HG03432 (cell line): ENCODE measurements around the gene PAFAH1B2.
"Not testable (repeated sequence)": the region's sequence is repeated elsewhere in the genome, so short reads cannot be mapped to it uniquely, and the experiment has no call there.

Source experiments
- ATAC-seq: cut with Tn5 transposase; IDR thresholded peaks from one replicate; pipeline ENCODE4 v1.9.1; 2021; ENCODE audit warnings: mild to moderate bottlenecking, moderate library complexity; ENCODE audit not compliant: unreplicated experiment

Gene PAFAH1B2

DNA sequence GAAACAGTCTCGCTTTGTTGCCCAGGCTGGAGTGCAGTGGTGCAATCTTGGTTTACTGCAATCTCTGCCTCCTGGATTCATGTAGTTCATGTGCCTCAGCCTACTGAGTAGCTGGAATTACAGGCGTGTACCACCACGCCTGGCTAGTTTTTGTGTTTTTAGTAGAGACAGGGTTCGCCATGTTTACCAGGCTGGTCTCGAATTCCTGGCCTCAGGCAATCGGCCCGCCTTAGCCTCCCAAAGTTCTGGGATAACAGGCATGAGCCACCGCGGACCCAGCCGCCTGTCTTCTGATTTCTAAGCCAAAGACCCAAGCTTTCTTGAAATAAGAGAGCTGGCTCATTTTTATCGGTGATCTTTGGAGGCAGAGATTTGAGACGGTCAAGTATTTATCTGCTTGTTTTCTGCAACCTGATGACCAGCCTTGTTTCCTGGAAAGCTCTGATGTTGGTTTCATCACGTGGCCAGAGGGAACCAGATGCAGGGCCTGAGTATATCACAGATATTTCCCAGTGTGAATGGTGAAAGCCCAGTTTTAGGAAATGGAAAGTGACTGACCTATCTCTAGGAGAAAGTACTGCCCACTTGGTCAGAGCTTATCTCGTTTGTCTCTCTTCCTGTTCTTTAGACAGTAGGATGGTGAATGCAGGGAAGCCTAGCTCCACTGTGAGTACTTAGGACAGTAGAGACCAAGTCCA, 28.8 kb downstream of the PAFAH1B2 start:
- no peak for ATAC-seq

DNA sequence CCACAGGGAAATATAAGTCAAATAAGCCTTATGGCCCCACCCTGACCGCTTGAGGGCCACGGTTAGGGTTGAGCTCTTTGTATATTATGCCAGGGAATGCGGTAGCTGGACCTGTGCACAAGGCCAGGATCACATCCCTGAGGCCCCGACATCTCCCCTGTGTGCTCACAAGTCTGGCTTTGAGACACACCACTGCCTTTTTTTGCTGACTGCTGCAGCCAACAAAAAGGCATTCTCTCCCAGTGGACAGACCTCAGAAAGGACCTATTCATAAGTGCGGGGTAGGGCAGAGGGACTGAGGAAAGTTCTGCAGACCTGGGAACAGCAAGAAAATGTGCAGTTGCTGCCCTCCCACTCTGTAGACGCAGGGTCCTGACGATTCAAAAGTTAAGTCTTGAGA, 31.0 kb downstream of the PAFAH1B2 start:
- ATAC-seq, result no peak

DNA sequence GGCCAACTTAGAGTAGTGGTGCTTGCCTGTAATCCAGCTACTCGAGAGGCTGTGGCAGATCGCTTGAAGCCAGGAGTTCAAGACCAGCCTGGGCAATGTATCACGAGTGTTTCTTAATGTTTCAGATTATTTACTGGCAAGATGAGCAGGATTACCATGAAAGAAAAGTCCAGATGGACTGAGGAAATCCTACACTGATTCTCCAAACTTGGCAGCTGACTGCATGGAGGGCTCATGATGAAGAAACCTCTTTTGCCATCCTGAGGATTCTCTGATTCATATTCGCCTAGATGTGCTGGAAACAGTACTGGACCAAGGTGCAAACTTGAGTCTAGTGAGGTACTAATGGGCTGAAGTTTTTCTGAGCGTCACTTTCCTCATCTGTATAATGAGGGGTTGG, 31.7 kb downstream of the PAFAH1B2 start:
- ATAC-seq, result no peak

DNA sequence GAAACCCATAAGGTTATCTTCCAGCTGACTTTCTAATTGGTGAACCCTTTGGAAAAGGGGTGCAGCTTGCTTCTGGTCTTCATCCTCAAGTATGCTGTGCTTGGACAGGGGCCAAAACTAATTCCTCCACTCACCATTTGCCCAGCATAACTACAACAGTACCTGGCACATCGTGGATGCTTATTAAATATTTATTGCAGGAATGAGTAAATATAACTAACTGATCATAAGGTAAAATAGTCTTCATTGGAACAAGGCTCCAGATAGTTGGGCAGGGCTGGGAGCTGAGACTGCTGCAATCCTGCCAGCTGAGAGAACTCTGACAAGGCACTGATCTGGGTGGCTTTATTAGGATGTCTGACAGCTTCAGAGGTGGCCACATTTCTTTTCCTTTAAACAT, 32.1 kb downstream of the PAFAH1B2 start:
- no peak for ATAC-seq

DNA sequence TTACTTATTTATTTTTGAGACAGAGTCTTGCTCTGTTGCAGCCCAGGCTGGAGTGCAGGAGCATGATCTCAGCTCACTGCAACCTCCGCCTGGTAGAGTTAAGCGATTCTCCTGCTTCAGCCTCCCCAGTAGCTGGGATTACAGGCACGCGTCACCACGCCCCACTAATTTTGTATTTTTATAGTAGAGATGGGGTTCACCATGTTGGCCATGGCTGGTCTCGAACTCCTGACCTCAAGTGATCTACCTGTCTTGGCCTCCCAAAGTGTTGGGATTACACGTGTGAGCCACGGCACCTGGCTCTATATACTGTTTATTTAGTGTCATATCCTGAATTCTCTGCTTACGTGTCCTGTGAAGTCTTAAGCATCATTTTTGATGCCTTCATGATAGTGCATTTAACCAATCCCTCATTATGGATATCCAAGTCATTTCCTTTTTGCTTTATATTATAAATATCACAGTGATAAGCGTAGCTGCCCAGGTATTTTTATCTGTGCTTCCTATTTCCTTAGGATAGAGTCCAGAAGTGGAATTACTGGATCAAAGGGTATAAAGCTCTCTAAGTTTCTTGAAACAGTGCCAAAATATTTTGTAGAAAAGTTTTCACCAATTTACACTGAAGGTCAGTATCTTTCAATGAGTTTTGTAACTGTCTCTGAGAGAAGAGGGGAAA, 33.6 kb downstream of the PAFAH1B2 start:
- no peak for ATAC-seq

DNA sequence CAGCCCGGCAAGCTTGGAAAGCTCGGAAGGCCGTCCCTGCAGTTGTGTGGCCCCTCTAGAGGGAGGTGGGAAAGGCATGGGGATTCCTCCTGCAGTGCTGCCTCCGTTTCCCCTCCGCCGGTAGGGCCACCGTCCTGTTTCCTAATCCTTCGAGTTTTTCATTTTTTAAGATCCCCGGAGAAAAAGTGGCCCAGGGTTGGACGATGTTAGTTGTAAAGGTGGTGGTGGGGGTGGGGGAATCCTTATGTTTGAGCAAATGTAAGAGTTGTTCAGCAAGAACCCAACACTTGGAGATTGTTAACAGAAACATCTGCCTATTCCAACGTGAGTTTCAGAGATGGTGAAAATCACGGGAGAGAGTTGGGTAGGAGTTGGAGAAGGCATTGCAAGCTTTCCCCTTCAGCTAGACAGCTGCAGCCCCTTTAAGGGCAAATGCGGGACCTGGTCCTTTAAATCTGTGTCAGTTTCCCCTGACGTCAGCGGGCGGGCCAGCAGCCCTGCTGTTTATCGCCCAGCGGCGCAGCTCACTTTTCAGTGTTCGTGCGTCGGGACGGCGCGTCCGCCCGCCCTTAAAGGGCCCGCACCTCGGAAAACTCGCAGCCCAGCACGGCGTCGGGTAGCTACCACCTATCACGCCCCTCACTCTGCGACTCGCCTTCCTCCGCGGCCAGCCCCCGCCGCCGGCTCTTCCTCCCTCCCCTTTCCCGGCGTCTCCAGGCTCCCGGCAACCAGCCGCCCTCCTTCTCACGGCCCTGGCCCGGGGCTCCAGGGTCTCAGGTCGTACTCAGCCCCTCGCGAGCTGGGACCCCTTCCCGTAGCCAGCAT, 34.3 kb downstream of the PAFAH1B2 start, which contains the start of gene SIDT2:
Gene SIDT2, plus strand, starts transcription at position 534 of the 825 bp plus-strand sequence. CDS start 521 bp downstream, outside the sequence.
- peak; percentile 89 for ATAC-seq

DNA sequence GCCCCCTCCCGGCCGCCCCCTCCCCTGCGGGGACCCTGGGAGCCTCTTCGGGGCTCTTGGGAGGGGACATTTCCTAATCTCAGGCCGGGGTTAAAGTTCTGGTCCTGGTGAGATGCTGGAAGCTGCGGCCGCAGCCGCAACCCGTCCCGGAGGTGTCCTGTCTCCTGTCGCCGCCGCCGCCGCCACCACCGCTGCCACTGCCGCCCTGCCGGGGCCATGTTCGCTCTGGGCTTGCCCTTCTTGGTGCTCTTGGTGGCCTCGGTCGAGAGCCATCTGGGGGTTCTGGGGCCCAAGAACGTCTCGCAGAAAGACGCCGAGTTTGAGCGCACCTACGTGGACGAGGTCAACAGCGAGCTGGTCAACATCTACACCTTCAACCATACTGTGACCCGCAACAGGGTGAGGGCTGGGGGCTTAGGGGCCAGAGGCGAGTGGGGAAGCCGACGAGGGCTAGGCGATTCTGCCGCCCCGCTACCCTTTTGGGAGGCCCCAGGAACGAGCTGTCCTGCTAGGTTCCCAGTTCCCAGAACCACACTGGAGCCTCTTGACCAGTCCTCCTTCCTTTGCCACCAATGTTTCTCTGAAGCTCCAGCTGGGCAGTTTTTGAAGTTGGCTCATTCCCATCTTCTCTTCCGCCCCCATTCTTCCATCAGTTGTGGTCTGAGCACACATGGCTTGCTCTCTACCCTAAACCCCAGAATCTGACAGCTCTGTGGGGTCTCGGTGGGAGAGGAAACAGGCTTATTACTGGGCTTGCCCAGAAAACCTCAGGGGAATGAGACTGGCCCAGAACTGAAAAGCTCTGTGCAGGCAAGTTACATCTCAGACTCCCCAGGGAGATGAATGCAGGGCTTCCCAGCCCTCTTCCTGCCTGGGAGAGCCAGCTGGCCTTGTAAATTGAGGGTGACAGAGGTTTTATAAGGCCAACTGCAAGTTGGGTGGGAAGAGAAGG, 35.2 kb downstream of the PAFAH1B2 start:
- peak; percentile 32 for ATAC-seq

DNA sequence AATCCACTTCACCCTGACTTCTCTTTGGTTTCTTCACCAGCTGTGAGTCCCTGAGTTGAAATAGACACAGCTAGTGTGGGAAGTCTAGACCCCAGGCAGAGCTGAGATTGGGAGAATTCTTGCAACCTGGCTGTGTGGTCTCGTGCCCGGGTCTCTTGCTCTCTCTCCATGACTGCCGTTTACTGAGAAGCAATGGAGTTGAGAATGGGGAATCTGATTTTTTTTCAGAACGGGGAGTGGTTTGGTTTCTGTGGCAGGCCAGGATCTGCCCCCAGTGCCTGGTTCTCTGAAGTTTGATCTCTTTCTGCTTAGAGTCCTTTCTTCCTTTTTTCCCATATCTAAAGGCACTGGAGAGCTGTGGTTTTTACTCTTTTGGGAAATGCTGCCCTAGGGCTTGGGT, 35.9 kb downstream of the PAFAH1B2 start:
- ATAC-seq, result no peak

DNA sequence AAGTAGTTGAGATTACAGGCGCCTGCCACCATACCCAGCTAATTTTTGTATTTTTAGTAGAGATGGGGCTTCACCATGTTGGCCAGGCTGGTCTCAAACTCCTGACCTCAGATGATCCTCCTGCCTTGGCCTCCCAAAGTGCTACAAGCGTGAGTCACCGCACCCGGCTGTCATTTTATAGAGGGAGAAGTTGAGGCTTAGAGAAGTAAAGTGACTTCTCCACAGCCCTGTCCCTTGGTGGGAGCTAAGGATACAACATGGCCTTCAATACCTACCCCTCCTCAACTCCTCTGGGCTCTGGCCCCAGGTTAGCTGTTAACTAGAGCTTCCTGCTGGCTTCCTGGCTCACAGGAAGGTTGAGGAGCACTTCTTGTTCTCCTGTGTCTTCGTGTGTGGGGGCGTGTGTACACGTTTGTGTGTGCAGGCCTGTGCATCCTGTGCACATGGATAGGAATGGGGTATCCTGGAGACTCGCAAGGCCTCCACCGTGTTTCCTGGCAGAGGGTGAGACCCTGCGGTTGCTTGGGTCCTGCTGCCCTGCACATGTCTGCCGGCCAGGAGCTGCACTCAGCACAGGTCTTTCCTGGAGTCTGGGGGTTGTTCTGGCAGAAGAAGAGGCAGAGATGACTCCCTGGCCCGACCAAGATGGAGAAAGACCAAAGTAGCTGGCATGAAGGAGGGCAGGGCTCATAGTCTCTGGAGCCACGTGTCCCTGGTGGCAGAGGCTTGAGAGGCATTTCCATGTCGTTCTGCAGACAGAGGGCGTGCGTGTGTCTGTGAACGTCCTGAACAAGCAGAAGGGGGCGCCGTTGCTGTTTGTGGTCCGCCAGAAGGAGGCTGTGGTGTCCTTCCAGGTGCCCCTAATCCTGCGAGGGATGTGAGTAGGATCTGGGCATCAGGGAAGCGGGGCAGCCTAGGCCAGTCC, 36.8 kb downstream of the PAFAH1B2 start:
- peak; percentile 37 for ATAC-seq

DNA sequence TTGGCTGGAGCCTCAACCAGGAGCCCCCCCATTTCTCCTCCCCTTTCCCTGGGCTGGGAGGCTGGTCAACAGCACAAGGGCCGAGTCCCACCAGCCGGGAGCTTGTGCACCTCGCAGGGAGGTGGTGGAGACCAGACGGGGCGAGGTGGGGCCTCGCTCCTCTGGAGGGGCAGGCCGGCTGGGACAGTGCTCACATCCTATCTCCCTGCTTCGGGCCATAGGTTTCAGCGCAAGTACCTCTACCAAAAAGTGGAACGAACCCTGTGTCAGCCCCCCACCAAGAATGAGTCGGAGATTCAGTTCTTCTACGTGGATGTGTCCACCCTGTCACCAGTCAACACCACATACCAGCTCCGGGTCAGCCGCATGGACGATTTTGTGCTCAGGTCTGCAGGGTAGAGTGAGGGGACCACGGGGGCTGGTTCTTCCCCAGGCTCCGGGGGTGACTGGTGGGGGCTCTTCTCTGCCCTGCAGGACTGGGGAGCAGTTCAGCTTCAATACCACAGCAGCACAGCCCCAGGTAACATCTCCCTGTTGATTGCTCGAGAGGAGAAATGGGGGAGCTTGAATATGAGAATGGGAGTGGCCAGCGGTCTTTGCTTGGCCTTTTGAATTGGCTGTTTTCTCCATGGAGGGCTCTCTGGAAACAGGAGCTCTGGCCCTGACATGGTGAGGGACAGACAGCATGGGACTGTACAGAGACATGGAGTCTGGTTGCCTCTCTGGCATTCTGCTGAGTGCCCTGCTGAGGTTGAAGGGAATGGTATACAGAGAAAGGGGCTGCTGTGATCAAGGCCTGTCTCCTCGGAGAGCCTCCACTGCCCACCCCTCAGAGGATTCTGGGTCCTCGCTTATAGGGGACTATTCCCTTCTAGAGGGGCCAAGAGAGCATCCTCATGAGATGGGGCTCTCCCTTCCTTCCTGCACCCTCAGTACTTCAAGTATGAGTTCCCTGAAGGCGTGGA, 37.8 kb downstream of the PAFAH1B2 start:
- no peak for ATAC-seq

DNA sequence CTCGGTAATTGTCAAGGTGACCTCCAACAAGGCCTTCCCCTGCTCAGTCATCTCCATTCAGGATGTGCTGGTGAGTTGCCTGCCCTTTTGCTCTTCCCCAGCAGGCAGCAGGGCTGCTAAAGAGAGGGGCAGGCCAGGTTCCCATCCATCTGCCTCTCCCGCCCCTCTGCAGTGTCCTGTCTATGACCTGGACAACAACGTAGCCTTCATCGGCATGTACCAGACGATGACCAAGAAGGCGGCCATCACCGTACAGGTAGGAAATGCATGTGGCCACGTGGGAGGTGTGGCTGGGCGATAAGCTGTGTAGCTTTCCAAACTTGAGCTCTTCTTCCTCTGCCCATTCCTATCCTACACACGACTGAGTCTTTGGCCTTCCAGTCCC, 38.5 kb downstream of the PAFAH1B2 start:
- ATAC-seq, result no peak

DNA sequence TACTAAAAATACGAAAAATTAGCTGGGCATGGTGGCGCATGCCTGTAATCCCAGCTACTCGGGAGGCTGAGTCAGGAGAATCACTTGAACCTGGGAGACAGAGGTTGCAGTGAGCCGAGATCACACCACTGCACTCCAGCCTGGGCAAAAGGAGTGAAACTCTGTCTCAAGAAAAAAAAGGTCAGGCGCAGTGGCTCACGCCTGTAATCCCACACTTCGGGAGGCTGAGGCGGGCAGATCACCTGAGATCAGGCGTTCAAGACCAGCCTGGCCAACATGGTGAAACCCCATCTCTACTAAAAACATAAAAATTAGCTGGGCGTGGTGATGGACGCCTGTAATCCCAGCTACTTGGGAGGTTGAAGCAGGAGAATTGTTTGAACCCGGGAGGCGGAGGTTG, 39.1 kb downstream of the PAFAH1B2 start:
- ATAC-seq, result not testable (repeated sequence)

DNA sequence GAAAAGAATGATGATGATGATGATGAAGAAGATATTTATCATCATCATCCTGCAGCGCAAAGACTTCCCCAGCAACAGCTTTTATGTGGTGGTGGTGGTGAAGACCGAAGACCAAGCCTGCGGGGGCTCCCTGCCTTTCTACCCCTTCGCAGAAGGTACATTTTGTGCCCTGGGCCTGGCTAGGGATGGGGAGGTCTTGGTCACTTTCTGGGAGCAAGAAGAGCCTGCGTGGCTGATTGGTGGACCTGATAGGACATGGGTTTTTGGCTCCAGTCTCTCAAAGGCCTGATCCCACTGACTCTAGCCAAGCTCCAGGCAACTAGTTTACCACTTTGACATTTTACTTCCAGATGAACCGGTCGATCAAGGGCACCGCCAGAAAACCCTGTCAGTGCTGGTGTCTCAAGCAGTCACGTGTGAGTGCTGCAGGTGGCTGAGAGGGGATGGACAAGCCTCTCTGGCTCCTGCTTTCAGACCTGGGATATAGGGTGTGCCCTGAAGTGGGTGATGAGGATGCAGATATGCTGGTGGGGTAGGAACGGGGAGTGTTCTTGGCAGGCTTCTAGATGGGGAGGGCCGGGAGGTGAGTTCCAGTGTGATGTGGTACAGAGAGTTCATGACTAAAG, 39.8 kb downstream of the PAFAH1B2 start:
- no peak for ATAC-seq

DNA sequence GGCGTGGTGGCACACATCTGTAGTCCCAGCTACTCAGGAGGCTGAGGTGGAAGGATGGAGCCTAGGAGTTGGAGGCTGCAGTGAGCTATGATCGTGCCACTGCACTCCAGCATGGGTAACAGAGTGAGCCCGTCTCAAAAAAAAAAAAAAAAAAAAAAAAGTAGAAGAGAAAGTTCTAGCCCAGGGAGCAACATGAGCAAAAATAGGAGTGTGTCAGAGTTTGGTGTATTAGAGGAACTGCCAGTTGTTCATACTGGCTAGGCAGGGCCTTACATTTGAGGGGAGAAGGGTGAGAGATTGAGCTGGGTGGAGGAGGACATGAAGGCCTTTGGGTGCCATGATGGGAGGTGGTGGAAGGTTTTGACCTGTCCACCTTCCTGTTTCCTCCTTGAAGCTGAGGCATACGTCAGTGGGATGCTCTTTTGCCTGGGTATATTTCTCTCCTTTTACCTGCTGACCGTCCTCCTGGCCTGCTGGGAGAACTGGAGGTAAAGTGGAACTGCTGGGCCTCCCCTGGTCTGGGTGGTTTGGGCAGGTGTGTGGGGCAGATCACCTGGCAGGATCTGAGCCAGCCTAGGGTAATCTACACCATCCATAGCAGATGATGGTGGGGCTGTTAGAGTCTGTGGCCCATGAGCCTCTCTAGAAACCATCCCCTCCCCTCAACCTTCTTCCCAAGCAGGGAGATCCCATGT, 41.8 kb downstream of the PAFAH1B2 start:
- ATAC-seq, result no peak

DNA sequence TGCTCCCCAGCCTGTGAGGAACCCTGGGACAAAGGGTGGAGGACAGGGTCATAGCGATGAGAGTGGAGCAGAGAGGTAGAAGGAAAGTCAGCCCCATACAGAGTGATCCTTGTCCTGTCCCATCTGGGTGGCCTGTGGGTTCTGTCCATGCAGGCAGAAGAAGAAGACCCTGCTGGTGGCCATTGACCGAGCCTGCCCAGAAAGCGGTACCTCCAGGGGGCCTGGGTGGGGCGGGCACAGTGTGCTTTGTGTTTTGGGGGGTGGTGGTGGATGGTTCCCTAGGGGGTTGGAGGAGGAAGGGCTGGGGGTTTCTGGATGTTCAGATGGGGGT, 42.3 kb downstream of the PAFAH1B2 start:
- ATAC-seq, result no peak

DNA sequence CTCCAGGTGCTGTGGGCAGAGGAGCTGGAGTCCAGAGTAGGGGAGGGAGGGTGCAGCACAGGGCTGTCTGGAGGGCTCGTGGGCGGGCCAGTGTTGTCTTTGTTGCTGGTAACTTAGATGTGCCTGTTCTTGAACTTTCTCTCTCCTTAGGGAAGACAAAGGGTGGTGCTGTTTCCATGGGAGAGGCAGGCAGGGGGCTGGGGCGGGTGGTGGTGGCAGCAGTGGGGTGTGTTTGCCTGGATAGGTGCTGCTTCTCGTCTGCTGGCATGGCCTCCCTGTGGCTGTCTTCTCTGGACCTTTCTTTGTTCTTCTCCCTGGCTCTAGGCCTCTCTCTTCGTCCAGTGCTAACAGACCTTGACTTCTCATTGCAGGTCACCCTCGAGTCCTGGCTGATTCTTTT, 42.9 kb downstream of the PAFAH1B2 start:
- ATAC-seq, result no peak

DNA sequence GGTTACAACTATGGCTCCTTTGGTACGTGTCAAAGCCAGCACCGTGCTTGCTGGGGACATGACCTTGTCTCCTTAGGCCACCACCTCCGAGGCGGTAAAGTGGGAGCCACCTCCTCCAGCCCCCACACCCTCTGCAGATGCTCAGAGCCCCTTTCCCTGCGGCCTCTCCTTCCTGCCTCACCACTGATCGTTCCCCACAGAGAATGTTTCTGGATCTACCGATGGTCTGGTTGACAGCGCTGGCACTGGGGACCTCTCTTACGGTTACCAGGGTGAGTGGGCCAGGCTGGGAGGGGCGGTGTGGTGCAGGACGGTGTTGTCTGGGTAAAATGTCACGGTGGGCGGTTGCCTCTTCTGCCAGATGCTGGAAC, 43.3 kb downstream of the PAFAH1B2 start:
- no peak for ATAC-seq
